ENCODE data around the gene PRMT7.

PRMT7 gene

DNA sequence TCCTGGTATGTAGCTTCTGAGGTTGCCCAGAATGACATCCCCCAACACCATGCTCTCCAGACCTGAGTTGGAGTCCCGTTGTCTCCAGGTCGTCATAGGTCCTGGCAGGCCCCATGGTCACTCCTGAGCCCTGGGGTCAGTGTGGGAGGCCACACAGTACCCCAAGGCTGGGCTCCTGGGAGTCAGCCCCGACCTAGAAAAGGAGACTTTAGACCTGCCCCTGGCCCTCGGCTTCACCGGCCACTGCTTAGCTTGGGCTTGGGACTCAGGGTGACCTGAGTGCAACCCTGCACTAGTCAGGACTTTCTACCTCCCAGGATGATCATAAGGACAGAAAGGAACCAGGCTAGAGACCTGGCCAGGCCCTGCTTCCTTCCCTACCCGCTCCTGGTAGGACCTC lies 65.8 kb downstream of the PRMT7 start:
- DNase-seq (ENCODE audit: low spot score) = no peak

GRCh38 chr16:68377221-68377620 lies 66.4 kb downstream of the PRMT7 start:
- no peak for DNase-seq (ENCODE audit: low spot score)

GRCh38 chr16:68377667-68378393 lies 67.0 kb downstream of the PRMT7 start:
- DNase-seq (ENCODE audit: low spot score) = no peak

DNA sequence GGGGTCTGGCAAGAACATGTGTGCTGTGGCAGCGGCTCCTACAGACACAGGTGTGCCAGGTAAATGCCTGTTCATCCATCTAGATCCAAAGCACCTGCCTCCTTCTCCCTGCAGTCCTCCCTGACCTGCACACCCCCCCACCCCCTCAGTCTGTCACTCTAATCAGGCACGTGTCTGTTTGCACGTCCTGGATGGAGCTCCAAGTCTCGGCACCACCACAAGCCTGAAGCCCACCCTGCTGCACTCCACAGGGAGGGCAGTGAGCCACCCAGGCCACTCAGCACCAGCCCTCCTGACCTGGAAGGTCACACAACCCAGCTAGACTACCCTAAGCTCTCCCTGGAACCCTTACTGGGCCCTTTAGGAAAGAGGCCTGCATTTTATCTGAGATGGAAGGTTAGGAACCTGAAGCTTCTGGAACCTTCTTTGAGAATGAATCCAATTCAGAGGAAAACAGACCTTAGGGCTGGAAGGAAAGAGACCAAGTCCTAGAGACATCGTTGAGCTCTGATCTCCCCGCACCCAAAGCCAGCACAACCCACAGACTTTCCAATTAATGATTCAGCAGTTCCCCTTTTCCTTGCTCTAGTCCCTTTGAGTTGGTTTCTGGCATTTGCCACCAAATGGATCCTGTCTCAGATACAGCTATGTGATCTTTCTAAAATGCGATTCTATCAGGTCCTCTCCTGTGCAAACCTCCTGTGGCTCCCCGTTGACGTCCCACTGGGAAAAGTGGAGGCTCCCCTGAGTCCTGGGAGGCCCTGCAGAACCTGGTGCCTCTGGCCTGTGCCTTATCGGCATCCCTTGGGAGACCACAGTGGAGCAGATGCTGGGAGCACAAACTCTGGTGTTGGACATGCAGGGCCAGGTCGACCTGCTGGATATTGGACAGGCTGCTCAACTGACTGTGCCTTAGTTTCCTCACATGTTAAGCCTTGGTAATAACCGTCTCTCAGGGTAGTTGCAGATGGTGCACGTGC lies 67.9 kb downstream of the PRMT7 start:
- no peak for DNase-seq (ENCODE audit: low spot score)

- DNase-seq (ENCODE audit: low spot score) = no peak
These were observed 68.9 kb downstream of the PRMT7 start for GRCh38 chr16:68379472-68380347.

GRCh38 chr16:68380348-68380670 lies 69.5 kb downstream of the PRMT7 start:
- DNase-seq (ENCODE audit: low spot score) = no peak

DNA sequence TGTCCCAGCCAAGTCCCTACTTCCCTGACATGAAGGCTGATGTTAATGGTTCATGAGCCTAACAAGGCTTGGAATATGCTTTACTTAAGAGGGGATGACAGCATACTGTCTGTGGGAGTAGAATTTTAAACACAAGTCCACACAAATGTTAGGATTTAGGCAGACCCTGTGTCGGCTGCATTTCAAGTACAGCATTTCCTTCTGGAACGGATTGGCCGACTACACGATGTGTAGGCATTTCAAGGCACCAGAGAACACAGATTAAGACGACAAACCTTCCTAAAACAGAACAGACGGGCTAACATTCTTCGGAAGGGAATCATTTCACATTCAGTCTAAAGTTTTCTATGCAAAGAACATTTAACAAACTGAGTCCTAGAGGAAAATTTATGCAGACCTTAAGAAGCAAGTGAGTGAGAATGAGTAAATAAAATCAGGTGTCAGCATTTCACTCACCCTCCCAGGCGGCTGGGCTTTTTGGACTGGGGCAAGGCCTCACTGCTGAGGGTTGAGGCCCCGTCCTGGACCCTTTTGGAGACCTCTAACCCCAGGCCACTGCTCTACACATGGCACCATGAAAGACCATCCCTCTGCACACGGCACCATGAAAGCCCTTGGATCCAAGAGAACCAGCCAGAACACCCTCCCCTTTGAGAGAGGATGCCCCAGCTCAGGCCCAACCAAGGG lies 70.0 kb downstream of the PRMT7 start:
- no peak for DNase-seq (ENCODE audit: low spot score)

- DNase-seq (ENCODE audit: low spot score) = no peak
These were observed 70.5 kb downstream of the PRMT7 start for GRCh38 chr16:68381363-68381724.

GRCh38 chr16:68382296-68382718 lies 71.5 kb downstream of the PRMT7 start:
- DNase-seq (ENCODE audit: low spot score) = no peak

DNA sequence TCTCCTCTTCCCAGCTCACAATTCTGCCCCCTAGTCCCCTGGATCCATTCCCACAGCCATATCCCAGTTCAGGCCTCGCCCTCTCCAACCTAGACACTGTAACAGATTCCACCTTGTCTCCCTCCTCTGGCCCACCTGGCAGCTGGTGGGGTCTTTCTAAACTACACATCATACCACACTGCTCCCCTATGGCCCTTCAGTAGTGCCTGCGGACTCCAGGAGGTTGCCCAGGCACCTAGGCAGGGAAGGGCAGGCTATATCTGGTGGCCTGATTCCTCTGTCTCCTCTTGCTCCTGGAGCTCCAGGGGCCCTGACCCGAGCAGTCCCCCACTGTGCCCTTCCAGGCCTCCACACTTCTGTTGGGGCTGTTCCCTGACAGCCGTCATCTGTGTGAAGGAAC lies 73.0 kb downstream of the PRMT7 start:
- DNase-seq (ENCODE audit: low spot score) = no peak

DNA sequence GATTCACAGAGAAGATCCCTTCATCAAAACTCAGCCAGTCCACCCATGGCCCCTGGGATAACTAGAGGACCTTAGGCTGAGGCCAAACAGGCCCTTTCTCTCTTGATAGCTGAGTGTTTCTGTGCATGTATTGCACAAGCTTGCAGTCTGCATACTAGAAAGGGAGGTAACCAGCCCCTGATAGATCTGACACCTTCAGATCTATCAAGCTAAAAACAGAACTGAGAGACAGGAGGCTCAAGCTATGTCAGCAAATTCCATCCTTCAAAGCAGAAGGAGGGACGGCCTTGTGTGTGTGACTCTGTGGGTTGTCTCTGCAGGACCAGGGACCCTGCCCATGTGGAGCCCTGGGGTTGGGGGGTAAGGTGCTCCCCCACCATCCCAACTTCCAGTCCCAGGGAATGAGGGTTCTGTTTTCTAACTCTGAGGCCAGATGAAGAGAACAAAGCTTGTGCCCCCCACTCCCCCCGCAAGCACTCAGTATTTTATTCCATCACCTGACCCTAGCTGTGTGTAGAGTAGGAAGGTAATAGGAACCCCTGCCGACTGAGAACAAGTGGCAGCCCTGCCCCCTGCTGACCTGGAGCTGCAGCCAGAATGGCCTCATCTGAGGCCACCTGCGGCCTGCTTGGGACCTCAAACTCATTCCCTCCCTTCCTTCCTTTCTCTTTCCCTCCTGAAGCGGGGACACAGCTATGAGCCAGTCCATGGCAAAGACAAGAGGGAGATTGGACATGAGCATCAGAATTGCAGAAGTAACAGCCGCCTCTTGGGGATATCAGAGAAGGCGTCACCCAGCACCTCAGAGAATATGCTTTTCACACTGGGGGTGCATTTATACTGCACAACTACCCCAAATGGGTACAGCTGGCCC lies 73.7 kb downstream of the PRMT7 start:
- no peak for DNase-seq (ENCODE audit: low spot score)

GRCh38 chr16:68385371-68385770 lies 74.6 kb downstream of the PRMT7 start:
- DNase-seq (ENCODE audit: low spot score) = no peak

DNA sequence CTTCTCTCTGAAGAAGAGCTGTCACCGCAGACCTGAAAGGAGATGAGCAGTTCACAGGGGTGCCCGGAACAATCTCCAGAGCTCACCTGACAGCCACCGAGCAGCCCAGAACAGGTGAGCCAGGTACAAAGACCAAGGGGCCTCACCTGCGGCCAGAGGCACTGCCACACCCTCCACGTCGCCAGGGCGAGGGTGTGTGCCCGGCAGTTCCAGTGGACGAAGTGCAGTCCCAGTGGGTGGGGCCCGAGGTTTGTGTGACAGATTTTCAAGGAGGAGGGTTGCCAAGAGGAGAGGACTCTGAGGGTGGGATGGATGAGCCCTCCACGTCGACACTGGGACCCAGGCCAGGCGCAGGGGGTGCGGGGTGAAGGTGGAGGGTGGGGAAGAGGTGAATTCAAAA lies 75.8 kb downstream of the PRMT7 start:
- DNase-seq (ENCODE audit: low spot score) = no peak

- no peak for DNase-seq (ENCODE audit: low spot score)
These were observed 76.5 kb downstream of the PRMT7 start for GRCh38 chr16:68387301-68387700.

GRCh38 chr16:68388124-68388523 lies 77.3 kb downstream of the PRMT7 start:
- DNase-seq (ENCODE audit: low spot score) = no peak

DNA sequence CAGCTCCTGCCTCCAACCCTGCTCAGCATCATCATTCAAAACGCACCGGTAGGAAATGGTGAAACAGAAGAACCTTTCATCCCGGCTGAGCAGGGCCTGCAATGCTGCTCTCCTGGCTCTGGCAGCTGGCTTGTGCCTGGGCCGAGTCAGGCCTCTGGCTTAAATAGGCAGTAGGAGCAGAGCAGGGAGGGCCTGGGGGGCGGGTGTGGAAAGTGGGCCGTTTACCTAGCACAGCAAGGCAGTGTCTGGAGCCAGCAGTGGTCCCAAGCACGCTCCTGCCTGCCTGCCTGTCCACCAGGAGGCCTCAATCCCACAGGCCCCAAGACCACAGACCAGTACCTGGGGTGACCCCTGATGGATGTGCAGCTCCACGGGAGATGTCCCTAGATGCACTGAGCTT lies 78.2 kb downstream of the PRMT7 start:
- DNase-seq (ENCODE audit: low spot score) = no peak

DNA sequence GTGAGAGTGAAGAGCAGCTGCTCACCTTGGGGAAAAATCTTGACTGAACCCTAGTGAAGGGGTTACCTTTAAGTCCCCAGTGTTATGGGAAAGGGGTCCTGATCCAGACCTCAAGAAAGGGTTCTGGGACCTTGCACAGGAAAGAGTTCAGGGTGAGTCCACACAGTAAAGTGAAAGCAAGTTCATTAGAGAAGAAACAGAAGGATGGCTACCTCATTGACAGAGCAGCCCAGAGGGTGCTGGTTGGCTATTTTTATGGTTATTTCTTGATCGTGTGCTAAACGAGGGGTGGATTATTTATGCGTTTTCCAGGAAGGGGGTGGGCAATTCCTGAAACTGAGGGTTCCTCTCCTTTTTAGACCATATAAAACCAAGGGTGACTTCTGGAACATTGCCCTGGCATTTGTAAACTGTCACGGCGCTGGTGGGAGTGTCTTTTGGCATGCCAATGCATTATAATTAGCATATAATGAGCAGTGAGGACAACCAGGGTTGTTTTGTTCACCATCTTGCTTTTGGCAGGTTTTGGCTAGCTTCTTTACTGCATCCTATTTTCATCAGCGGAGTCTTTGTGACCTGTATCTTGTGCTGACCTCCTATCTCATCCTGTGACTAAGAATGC lies 79.0 kb downstream of the PRMT7 start:
- no peak for DNase-seq (ENCODE audit: low spot score)

GRCh38 chr16:68393333-68393732 lies 82.5 kb downstream of the PRMT7 start:
- no peak for DNase-seq (ENCODE audit: low spot score)

DNA sequence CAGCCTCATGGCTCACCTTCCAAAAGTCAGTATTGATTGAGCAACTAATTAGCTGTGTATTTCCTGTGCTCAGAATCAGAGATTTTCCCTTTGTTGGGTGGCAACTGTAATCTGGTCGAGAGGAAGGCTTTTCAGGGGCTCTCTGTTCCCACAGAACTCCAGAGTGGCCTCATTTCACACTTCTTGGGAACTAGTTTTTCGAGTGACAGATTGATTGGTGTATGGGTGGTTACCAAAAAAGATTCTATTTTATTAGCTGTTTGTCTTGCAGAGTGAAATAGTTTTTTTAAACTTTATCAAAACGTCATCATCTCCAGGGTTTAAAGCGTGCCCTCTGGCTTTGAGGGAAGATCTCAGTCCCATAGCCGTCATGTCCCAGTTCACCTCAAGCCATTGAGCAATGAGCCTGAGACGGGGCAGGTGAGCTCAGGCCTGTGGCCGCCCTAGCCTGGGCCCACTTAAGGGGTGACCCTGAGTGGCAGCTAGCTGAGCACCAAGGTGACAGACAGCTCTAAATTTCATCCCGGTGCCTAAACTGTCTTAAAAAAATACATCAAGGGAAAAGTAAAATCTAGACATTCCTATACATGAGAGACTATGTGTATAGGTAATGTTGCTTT lies 84.5 kb downstream of the PRMT7 start:
- DNase-seq (ENCODE audit: low spot score) = no peak

GRCh38 chr16:68395815-68396214 lies 85.0 kb downstream of the PRMT7 start:
- DNase-seq (ENCODE audit: low spot score) = no peak
